GM10248 (cell line): ENCODE measurements around the gene CDH23.

Source experiments
- CTCF ChIA-PET: fragments of 300-600 bp; sonication (Branson Sonifier 250); formaldehyde crosslinking; extraction: SDS; loops from one replicate; lab custom pipeline; 2021; ENCODE audit warnings: antibody characterized with exemption; lab: Yijun Ruan, JAX
- POLR2A ChIA-PET: fragments of 350-650 bp; sonication (Branson Sonifier 250); formaldehyde crosslinking; extraction: SDS; loops from one replicate; lab custom pipeline; 2020; ENCODE audit warnings: antibody characterized with exemption; lab: Yijun Ruan, JAX
- DNase-seq: peaks from one replicate; pipeline ENCODE4 v3.0.0; 2012; ENCODE audit errors: extremely low spot score
- TF ChIP-seq, protein P1 (sequence below): IDR thresholded peaks from 2 replicates; pipeline ENCODE4 v1.5.1; 2012; ENCODE audit warnings: mild to moderate bottlenecking, low read depth; ENCODE audit errors: extremely low read depth, missing control alignments, control extremely low read depth

Gene CDH23

GRCh38 chr10:71562181-71562580 lies 165.5 kb downstream of the CDH23 start:
- DNase-seq = no peak
- TF ChIP-seq, protein P1, sequence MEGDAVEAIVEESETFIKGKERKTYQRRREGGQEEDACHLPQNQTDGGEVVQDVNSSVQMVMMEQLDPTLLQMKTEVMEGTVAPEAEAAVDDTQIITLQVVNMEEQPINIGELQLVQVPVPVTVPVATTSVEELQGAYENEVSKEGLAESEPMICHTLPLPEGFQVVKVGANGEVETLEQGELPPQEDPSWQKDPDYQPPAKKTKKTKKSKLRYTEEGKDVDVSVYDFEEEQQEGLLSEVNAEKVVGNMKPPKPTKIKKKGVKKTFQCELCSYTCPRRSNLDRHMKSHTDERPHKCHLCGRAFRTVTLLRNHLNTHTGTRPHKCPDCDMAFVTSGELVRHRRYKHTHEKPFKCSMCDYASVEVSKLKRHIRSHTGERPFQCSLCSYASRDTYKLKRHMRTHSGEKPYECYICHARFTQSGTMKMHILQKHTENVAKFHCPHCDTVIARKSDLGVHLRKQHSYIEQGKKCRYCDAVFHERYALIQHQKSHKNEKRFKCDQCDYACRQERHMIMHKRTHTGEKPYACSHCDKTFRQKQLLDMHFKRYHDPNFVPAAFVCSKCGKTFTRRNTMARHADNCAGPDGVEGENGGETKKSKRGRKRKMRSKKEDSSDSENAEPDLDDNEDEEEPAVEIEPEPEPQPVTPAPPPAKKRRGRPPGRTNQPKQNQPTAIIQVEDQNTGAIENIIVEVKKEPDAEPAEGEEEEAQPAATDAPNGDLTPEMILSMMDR = no peak
- ChIA-PET POLR2A (no interaction called here), CTCF (interaction anchor here (1.0 to 9.9 kb wide), 4 partner anchors 8 to 246 kb away, joined by 3 to 140 read pairs (median 4); partner anchors contain the start of gene SLC29A3)

DNA sequence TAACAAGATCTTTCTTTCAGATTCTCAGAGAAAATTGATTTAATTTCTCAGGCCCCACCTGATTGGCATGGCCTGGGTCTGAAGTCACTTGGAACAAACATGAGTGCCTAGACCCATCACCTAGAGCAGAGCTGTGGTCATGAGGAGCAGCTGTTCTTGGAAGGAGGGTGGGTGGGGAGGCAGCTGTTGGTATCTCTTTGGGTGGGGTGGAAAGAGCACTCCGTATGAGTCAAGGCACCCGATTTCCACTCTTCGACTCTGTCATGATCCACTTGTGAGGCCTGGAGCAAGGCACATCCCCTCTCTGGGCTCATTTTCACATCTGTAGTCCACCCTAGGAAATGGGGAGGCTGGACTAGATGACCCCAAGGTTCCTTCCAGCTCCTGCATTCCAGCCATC lies 166.2 kb downstream of the CDH23 start:
- POLR2A ChIA-PET = no interaction called here
- CTCF ChIA-PET = interaction anchor here (9.9 kb wide), 1 partner anchor 246 kb away, joined by 140 read pairs; the partner anchor contains the start of gene SLC29A3
- DNase-seq = no peak
- TF ChIP-seq, protein P1 = no peak

DNA sequence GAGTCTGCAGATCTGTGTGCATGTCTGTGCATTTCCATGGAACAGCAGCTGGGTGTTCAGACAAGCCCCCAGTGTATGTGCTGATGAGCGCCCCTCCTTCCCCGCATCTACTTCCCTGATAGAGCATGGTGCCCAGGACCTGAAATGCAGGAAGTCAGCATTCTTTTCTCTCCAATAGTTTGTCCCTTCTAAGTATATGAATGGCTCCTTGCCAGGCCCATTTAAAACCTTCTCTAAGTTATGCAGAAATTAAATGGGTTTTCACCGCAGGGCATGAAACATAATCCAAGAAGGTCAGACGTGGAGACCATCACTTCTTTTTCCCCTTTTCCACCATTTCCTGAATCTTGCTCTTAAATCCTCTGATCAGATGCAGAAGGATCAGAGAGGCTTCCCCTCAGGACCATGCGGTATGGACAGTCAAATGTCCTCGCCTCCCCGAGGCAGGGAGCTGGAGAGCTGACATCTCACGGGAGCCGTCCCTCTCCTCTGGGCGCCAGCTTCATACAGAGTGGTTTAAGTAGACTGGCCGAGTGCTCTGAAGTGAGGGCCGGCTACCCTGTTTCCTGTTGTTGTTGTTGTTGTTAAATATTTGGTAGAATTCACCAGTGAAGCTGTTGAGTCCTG lies 167.6 kb downstream of the CDH23 start:
- CTCF ChIA-PET = interaction anchor here (1.1 to 9.9 kb wide), 4 partner anchors 10 to 248 kb away, joined by 3 to 140 read pairs (median 5); partner anchors contain the start of gene SLC29A3
- TF ChIP-seq, protein P1 = no peak
- POLR2A ChIA-PET = no interaction called here
- DNase-seq = no peak

DNA sequence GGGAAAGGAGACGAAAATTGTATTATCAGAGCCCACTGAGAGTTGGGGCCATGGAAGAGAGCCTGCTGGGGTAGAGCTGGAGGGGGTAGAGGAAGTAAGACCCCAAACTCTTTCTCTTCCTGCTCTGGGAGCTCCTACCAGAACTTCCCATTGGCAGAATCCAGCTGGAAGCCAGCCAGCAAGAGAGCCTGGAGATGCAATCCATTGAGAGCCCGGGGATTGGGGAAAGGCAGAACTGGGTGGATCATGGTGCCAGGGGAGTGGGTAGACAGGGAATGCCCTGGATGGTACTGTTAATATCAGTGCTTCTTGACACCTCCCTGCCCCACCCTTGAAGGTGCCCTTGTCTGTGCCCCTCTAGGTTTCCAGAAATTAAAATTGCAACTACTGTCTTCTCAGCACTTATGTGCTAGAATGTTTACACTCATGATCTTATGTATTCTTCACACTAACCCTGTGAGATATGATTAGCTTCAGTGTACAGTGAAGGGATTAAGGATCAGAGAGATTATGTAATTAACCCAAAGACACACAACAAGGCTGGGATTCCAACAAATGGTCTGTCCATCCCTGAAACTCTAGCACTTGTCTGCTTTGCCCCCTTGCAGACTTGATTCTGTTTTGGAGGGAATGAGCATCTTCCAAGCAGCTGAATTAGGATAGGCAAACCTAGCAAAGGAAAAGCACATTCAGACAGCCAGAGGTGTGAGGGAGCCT lies 168.7 kb downstream of the CDH23 start:
- TF ChIP-seq, protein P1 = no peak
- DNase-seq = no peak
- ChIA-PET CTCF (interaction anchor here (1.2 to 9.9 kb wide), 3 partner anchors 11 to 249 kb away, joined by 5 to 140 read pairs (median 5); partner anchors contain the start of gene SLC29A3), POLR2A (no interaction called here)

DNA sequence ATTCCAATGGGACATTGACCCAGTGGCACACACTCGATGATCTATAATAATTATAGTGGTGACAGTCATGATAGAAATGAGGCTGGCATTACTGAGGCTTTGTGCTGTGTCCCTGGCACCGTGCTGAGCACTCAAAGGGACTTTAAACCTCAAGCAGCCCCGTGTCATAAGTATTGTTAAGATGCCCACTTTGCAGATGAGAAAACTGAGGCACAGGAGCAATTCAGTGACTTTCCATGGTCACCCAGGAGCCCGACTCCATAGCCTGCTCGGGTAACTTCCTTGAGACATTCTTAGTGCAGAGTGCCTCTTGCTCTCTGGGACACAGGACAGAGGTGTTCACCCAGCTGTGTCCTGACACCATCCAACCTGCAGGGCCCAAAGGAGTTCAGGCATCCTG lies 170.3 kb downstream of the CDH23 start:
- no peak for DNase-seq
- CTCF ChIA-PET = interaction anchor here (1.0 to 9.9 kb wide), 2 partner anchors 183 to 251 kb away, joined by 3 to 140 read pairs; partner anchors contain the start of gene SLC29A3
- TF ChIP-seq, protein P1 = no peak
- POLR2A ChIA-PET = no interaction called here

DNA sequence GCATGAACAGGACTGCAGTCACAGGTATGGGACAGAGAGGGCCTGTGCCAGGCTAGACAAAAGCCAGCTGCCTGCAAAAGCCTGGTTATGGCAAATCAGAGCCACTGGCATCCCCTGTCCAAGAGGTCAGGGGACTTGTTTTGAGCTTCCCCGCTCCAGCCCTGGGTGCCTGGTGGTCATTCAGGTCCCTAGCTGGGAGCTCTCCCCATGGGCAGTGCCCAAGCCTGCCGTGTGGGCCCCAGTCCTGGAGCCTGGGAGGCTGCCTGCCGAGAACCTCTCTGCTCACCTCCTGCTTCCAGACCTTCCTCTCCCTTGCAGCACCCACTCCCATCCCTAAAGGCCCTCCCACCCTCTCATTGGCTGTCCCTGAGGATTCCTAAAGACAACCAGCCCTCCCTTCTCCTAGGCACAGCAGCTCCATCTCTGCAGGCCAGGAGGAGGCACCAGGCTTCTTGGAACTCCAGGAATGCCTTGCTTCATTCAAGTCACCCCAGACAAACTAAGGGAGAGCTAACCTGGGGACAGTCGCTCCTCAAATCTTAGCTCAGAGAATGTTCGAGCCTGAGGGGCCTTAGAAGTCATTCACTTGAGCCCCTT lies 172.3 kb downstream of the CDH23 start:
- CTCF ChIA-PET = interaction anchor here (1.0 to 9.9 kb wide), 32 partner anchors 9 to 787 kb away, joined by 3 to 140 read pairs (median 7); partner anchors contain the start of genes CDH23 and SLC29A3
- POLR2A ChIA-PET = no interaction called here
- no peak for DNase-seq
- TF ChIP-seq, protein P1 = no peak
